ENCODE measurements around the gene CENPF. TPM values are rescaled to one million over a fixed set of nuclear protein-coding genes. Genes with fewer than 3 reads are reported as not detected.
"Not testable (repeated sequence)": the region's sequence is repeated elsewhere in the genome, so short reads cannot be mapped to it uniquely, and the experiment has no call there.

Gene CENPF
- total RNA-seq, 2 experiments from 2014 or later: 70.6 to 79.4 TPM

GRCh38 chr1:214603819-214604252 lies 841 bp downstream of the CENPF start:
- H3K36me3 Mint-ChIP-seq: peaks cover 3% of the 10 kb centered on the region
- peaks cover 14% of the 10 kb centered on the region for H3K4me1 Mint-ChIP-seq
- H3K27ac Mint-ChIP-seq: peak overlapping the region; percentile 84
- H3K9me3 Mint-ChIP-seq: no peaks in the 10 kb centered on the region
- no peak for DNase-seq
- H3K27me3 Mint-ChIP-seq: peaks cover 4% of the 10 kb centered on the region
- H3K4me3 Mint-ChIP-seq: peak overlapping the region; percentile 96

- no peak overlapping the region for H3K27ac Mint-ChIP-seq
- DNase-seq: no peak
- peaks cover 14% of the 10 kb centered on the region for H3K4me1 Mint-ChIP-seq
- peak overlapping the region; percentile 96 for H3K4me3 Mint-ChIP-seq
- H3K27me3 Mint-ChIP-seq: peaks cover 4% of the 10 kb centered on the region
- H3K36me3 Mint-ChIP-seq: peaks cover 8% of the 10 kb centered on the region
- H3K9me3 Mint-ChIP-seq: peaks cover 3% of the 10 kb centered on the region
These were observed 1.5 kb downstream of the CENPF start for GRCh38 chr1:214604523-214604922.

DNA sequence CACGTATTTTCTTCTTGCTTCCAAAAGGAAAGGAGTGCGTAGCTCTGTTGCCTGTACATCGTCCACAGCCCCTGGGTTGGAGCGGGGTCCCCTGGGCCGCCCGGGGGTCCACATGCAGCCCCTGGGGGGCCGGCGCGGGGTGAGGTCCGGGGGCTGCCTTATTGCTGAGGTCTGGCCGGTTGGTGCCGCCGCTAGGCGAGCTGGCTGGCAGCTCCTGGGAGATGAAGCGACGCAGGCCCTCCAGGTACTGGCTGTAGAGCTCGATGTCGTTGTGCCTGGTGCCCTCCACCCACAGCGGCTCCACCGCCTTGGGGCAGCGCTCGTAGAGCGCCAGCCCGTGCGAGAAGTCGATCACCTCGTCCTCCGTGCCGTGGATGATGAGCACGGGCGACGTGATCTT lies 2.5 kb downstream of the CENPF start:
- not testable (repeated sequence) for H3K27ac Mint-ChIP-seq, H3K4me3 Mint-ChIP-seq, H3K27me3 Mint-ChIP-seq, DNase-seq, H3K9me3 Mint-ChIP-seq
- peaks cover 15% of the 10 kb centered on the region for H3K36me3 Mint-ChIP-seq
- peaks cover 14% of the 10 kb centered on the region for H3K4me1 Mint-ChIP-seq

DNA sequence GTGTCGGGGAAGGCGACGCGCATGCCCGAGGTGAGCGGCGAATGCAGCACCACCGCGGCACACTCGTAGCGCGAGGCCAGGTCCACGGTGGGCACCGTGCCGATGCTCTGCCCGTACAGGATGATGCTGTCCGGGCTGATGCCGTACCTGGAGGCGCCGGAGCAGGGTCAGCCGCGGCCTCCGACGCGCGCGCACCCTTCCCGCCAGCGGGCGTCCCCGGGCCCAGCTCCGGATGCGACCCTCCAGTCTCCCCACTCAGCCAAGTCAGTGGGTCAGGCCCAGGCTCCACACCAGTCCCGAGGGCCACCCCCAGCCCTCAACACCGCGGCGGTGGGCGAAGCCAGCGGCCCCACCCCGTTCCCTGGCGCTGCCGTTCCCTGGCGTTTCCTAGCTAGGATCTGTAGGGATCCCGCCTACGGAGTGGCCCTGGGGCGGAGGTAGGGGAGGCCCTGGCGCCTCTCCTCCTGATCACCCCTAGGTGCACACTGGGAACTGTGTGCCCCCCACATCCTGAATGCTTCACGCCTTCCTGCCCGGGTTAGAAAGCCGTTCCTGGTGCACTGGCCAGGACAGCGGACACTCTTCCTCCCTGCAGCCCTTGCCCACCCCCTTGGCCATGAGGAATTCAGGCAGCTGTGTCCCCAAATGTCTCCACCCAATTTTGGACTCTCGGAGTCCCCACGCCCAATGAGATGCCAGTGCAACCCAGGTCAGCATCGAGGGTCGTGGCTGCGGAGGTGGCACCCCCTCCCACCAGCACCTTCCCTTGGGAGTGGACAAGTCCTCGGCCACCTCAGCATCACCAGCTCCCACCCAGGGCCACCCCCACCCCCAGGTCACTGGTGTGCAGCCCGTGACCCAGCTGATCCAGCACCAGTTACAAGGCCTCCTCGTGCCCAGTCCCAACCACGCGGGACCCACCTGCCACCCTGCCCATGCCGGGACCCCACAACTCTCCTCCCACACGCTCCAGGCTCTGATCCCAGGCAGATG lies 3.2 kb downstream of the CENPF start:
- H3K36me3 Mint-ChIP-seq: peaks cover 22% of the 10 kb centered on the region
- H3K27me3 Mint-ChIP-seq, DNase-seq: not testable (repeated sequence)

DNA sequence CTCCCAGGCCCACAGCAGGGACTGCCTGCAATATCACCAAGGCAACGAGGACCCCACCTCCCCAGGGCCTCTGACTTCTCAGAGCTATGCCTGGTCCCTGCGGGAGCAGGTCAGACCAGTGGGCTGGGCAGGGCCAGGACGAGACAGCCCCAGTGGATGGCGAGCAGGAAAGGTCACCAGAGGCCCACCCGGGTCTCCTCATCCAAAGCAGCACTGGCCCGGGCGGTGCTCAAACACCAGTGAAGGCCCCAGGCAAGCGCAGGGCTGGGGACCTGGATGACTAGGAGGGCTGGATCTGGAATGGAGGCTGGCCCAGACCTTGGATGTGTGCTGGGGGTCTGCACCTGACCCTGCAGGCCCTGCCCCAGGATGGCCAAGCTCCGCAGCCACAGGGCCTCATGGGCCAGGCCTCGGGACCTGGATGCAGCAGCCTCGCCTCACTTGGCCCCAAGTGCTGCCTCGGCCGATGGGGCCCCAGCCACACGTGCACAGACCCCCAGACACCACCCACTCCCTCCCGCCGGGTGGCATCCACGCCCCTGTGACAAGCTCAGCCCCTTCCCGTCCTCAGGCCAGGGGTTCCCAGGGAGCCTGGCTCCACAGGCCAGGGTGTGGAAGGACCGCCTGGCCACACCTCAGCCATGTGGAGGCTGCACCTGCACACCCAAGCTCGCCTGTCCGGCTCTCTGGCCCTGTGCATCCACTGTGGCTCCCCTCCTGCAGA lies 4.7 kb downstream of the CENPF start:
- H3K4me1 Mint-ChIP-seq: peaks cover 10% of the 10 kb centered on the region
- peaks cover 27% of the 10 kb centered on the region for H3K36me3 Mint-ChIP-seq
- not testable (repeated sequence) for H3K9me3 Mint-ChIP-seq, H3K4me3 Mint-ChIP-seq, DNase-seq, H3K27me3 Mint-ChIP-seq, H3K27ac Mint-ChIP-seq

More for the DNA sequence above, 3.2 kb downstream of the CENPF start:
- H3K4me3 Mint-ChIP-seq, H3K9me3 Mint-ChIP-seq, H3K27ac Mint-ChIP-seq: not testable (repeated sequence)
- peaks cover 14% of the 10 kb centered on the region for H3K4me1 Mint-ChIP-seq

- H3K4me3 Mint-ChIP-seq, H3K27me3 Mint-ChIP-seq, H3K4me1 Mint-ChIP-seq, H3K9me3 Mint-ChIP-seq, H3K27ac Mint-ChIP-seq, DNase-seq: not testable (repeated sequence)
- peaks cover 27% of the 10 kb centered on the region for H3K36me3 Mint-ChIP-seq
These were observed 5.3 kb downstream of the CENPF start for GRCh38 chr1:214608216-214608783.

DNA sequence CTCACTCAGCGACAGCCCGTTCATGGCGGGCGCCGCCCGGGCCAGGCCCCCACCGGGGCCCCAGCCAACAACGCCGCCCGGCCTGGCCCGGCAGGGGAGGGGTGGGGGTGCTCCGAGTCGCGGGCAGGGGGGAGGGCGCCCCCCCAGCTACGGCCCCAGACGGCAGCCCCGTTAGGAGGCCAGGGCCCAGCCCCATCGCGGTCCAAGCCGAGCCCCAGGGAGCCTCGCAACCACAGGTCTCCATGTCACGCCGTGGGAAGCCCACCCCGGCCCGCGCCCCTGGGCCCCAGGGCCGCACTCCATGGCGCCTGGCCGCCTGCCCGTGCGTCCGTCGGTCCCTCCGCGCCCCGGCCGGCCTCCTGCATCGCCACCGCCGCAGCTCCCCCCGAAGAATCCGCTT lies 5.8 kb downstream of the CENPF start:
- not testable (repeated sequence) for H3K27me3 Mint-ChIP-seq, H3K9me3 Mint-ChIP-seq, H3K4me3 Mint-ChIP-seq, H3K27ac Mint-ChIP-seq, DNase-seq, H3K4me1 Mint-ChIP-seq
- H3K36me3 Mint-ChIP-seq: peaks cover 27% of the 10 kb centered on the region

DNA sequence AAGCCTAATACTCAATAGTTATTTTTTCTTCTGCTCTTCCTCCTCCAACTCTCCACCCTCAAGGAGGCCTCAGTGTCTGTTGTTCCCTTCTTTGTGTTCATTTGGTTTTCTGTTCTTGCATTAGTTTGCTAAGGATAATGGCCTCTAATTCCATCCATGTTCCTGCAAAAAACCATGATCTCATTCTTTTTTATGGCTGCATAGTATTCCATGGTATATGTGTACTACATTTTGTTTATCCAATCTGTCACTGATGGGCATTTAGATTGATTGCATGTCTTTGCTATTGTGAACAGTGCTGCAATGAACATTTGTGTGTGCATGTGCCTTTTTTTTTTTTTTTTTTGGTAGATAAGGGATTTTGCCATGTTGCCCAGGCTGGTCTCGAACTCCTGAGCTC lies 6.7 kb downstream of the CENPF start:
- Mint-ChIP-seq H3K36me3 (peaks cover 30% of the 10 kb centered on the region), H3K27ac (no peak overlapping the region), H3K4me3 (no peak overlapping the region), H3K9me3 (peaks cover 7% of the 10 kb centered on the region), H3K27me3 (no peaks in the 10 kb centered on the region), H3K4me1 (no peaks in the 10 kb centered on the region)
- no peak for DNase-seq

DNA sequence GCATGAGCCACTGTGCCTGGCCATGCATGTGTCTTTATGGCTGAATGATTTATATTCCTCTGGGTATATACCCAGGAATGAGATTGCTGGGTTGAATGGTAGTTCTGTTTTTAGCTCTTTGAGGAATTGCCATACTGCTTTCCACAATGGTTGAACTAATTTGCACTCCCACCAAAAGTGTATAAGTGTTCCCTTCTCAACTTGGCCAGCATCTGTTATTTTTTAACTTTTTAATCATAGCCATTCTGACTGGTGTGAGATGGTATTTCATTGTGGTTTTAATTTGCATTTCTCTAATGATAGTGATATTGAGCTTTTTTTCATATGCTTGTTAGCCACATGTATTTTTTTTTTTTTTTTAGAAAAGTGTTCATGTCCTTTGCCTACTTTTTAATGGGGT lies 7.1 kb downstream of the CENPF start:
- H3K4me1 Mint-ChIP-seq, H3K9me3 Mint-ChIP-seq, H3K27me3 Mint-ChIP-seq, H3K27ac Mint-ChIP-seq, H3K4me3 Mint-ChIP-seq, DNase-seq: not testable (repeated sequence)
- peaks cover 33% of the 10 kb centered on the region for H3K36me3 Mint-ChIP-seq

- Mint-ChIP-seq H3K9me3 (peaks cover 4% of the 10 kb centered on the region), H3K36me3 (peaks cover 55% of the 10 kb centered on the region), H3K27ac (no peak overlapping the region), H3K27me3 (no peaks in the 10 kb centered on the region), H3K4me1 (peaks cover 5% of the 10 kb centered on the region), H3K4me3 (no peak overlapping the region)
- DNase-seq: no peak
These were observed 12.1 kb downstream of the CENPF start for GRCh38 chr1:214615109-214615508.

DNA sequence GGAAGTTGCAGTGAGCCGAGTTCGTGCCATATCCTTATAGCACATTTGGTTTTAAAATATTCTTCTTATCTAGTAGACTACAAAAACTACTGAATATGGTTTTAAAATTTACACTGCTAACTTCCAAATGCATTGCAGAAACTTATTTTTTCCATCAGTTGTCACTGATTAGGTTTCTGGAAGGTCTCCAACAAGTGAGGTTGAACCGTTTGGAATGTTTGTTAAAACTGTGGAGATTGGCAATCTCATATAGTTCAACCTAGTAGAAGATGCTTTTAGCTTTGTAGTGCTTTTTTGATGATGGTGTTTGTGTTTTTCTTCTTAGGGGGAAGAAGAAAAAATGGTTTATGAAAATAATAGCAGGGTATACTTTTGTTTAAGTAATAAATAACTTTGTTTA lies 12.9 kb downstream of the CENPF start:
- no peaks in the 10 kb centered on the region for H3K27me3 Mint-ChIP-seq
- no peak overlapping the region for H3K4me3 Mint-ChIP-seq
- H3K4me1 Mint-ChIP-seq: peaks cover 5% of the 10 kb centered on the region
- no peak for DNase-seq
- H3K36me3 Mint-ChIP-seq: peaks cover 50% of the 10 kb centered on the region
- H3K27ac Mint-ChIP-seq: no peak overlapping the region
- H3K9me3 Mint-ChIP-seq: peaks cover 3% of the 10 kb centered on the region

DNA sequence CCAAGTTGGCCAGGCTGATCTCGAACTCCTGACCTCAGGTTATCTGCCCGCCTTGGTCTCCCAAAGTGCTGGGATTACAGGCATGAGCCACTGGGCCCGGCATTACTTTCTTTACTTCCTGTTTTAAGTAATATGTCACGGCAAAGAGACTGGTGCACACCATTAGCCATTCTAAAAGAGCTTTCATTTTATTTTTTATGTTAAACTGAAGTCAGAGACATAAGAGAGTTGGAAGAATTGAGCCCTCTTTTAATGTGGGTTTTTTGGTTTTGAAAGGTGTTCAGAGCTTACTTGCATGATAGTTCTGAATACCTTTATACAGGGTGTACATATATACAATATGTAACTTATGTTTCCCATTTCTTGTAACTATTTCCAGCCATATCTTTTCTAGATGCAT lies 14.3 kb downstream of the CENPF start:
- H3K27ac Mint-ChIP-seq: peak overlapping the region; percentile 29
- H3K36me3 Mint-ChIP-seq: peaks cover 52% of the 10 kb centered on the region
- H3K27me3 Mint-ChIP-seq: no peaks in the 10 kb centered on the region
- H3K4me3 Mint-ChIP-seq: no peak overlapping the region
- DNase-seq: no peak
- peaks cover 3% of the 10 kb centered on the region for H3K9me3 Mint-ChIP-seq
- peaks cover 5% of the 10 kb centered on the region for H3K4me1 Mint-ChIP-seq

DNA sequence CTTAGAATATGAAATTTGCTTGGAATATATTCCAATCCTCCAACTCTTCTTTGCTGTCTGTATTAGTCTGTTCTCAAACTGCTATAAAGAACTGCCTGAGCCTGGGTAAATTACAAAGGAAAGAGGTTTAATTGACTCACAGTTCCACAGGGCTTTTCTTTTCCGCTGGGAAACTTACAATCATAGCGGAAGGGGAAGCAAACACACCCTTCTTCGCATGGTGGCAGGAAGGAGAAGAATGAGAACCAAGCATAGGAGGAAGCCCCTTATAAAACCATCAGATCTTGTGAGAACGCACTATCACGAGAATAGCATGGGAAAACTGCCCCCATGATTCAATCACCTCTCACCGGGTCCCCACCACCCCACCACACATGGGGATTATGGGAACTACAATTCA lies 14.8 kb downstream of the CENPF start:
- no peak for DNase-seq
- Mint-ChIP-seq H3K27ac (no peak overlapping the region), H3K4me1 (peaks cover 5% of the 10 kb centered on the region), H3K36me3 (peaks cover 52% of the 10 kb centered on the region), H3K4me3 (no peak overlapping the region), H3K9me3 (peaks cover 3% of the 10 kb centered on the region), H3K27me3 (no peaks in the 10 kb centered on the region)

DNA sequence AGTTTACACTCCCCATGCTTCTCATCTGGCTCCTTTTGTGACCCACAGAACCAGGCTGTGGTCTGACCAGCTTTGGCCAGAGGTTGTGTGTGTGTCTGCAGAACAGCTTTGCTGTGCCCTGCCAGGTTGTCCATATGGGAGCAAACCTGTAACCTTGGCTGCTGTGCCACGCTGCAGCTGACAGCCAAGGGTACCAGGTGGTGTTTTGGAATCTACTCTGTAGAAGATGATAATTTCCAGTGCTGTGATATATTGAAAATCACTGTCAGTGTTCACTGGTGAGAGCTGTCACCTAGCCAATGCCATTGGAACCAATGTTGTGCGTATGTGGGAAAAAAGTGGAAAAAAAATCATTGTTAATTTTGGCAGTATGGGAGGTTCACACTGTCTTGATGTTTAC lies 18.2 kb downstream of the CENPF start:
- peaks cover 49% of the 10 kb centered on the region for H3K36me3 Mint-ChIP-seq
- DNase-seq: no peak
- H3K9me3 Mint-ChIP-seq: peaks cover 3% of the 10 kb centered on the region
- H3K27ac Mint-ChIP-seq: no peak overlapping the region
- H3K27me3 Mint-ChIP-seq: no peaks in the 10 kb centered on the region
- peaks cover 5% of the 10 kb centered on the region for H3K4me1 Mint-ChIP-seq
- no peak overlapping the region for H3K4me3 Mint-ChIP-seq

GRCh38 chr1:214623430-214623829 lies 20.4 kb downstream of the CENPF start:
- Mint-ChIP-seq H3K36me3 (peaks cover 38% of the 10 kb centered on the region), H3K9me3 (no peaks in the 10 kb centered on the region), H3K4me3 (no peak overlapping the region), H3K27ac (no peak overlapping the region), H3K4me1 (no peaks in the 10 kb centered on the region), H3K27me3 (no peaks in the 10 kb centered on the region)
- no peak for DNase-seq
